Panc1 (cell line): ENCODE measurements around the gene PCDH18.
"Not testable (repeated sequence)": the region's sequence is repeated elsewhere in the genome, so short reads cannot be mapped to it uniquely, and the experiment has no call there.

Experiments
- POLR2AphosphoS5 ChIP-seq: IDR thresholded peaks from 2 replicates; pipeline ENCODE4 v1.6.1; 2012; ENCODE audit warnings: mild to moderate bottlenecking, low read depth, low read length, moderate library complexity
- SIN3A ChIP-seq: IDR thresholded peaks from 2 replicates; pipeline ENCODE4 v1.6.1; 2012; ENCODE audit warnings: low read depth, mild to moderate bottlenecking, low read length, moderate library complexity, borderline replicate concordance; ENCODE audit not compliant: insufficient read depth
- TF ChIP-seq, protein P1 (sequence below): fragments of 450-650 bp; IDR thresholded peaks from 2 replicates; pipeline ENCODE4 v1.5.1; 2017; ENCODE audit warnings: mild to moderate bottlenecking

DNA sequence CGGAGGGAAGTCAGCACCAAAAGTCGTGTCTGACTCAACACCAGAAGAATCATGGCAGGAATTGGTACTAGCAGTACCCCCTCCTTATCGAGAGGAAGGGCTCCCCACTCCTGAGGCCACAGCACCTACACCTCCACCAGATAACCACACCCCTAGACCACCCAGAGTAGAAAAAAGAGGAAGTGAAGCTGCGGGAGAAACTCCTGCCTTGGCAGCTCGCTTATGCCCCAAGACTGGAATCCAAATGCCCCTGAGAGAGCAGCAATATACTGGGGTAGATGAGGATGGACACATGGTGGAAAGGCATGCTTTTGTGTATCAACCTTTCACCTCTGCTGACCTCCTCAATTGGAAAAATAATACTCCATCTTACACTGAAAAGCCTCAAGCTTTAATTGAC lies 52.6 kb downstream of the PCDH18 start:
- TF ChIP-seq, protein P1, sequence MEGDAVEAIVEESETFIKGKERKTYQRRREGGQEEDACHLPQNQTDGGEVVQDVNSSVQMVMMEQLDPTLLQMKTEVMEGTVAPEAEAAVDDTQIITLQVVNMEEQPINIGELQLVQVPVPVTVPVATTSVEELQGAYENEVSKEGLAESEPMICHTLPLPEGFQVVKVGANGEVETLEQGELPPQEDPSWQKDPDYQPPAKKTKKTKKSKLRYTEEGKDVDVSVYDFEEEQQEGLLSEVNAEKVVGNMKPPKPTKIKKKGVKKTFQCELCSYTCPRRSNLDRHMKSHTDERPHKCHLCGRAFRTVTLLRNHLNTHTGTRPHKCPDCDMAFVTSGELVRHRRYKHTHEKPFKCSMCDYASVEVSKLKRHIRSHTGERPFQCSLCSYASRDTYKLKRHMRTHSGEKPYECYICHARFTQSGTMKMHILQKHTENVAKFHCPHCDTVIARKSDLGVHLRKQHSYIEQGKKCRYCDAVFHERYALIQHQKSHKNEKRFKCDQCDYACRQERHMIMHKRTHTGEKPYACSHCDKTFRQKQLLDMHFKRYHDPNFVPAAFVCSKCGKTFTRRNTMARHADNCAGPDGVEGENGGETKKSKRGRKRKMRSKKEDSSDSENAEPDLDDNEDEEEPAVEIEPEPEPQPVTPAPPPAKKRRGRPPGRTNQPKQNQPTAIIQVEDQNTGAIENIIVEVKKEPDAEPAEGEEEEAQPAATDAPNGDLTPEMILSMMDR = not testable (repeated sequence)
- not testable (repeated sequence) for TF ChIP-seq SIN3A, POLR2AphosphoS5
